Neural cell (in vitro differentiated cells): ENCODE results near the gene GALT. TPM values are rescaled to one million over a fixed set of nuclear protein-coding genes. Genes with fewer than 3 reads are reported as not detected.

Source experiments
- H2AFZ ChIP-seq: fragments of 200-600, 300-800 bp; sonication (generic), shearing (Covaris generic); 2 replicates; pipeline ENCODE4 v1.6.0; 2014; ENCODE audit warnings: low read depth, mild to moderate bottlenecking, antibody characterized with exemption, low read length, moderate library complexity
- H3F3A ChIP-seq: fragments of 200-600 bp; shearing (Covaris generic); 2 replicates; pipeline ENCODE4 v1.6.1; 2016; ENCODE audit warnings: mild to moderate bottlenecking, moderate library complexity, mixed read lengths, antibody characterized with exemption, low read length; ENCODE audit not compliant: insufficient read depth, poor library complexity, severe bottlenecking
- H3K27ac ChIP-seq: fragments of 200-600, 300-800 bp; sonication (generic), shearing (Covaris generic); 2 replicates; pipeline ENCODE4 v1.5.1; 2014; ENCODE audit warnings: mild to moderate bottlenecking, low read length, moderate library complexity
- H3K27me3 ChIP-seq: fragments of 300-800, 200-600 bp; sonication (generic), shearing (Covaris generic); 2 replicates; pipeline ENCODE4 v1.6.0; 2014; ENCODE audit warnings: mild to moderate bottlenecking, low read depth, low read length, moderate library complexity; ENCODE audit not compliant: insufficient read depth
- H3K36me3 ChIP-seq: fragments of 300-800, 200-600 bp; sonication (generic), shearing (Covaris generic); 2 replicates; pipeline ENCODE4 v1.5.1; 2014; ENCODE audit warnings: mild to moderate bottlenecking, antibody characterized with exemption, low read length, moderate library complexity; ENCODE audit not compliant: insufficient read depth
- H3K4me2 ChIP-seq: fragments of 300-800, 200-600 bp; sonication (generic), shearing (Covaris generic); 2 replicates; pipeline ENCODE4 v1.6.0; 2014; ENCODE audit warnings: mild to moderate bottlenecking, low read length
- H3K4me3 ChIP-seq: fragments of 300-800, 200-600 bp; sonication (generic), shearing (Covaris generic); 2 replicates; pipeline ENCODE4 v1.5.1; 2014; ENCODE audit warnings: mild to moderate bottlenecking, low read length, moderate library complexity
- H3K79me2 ChIP-seq: fragments of 200-600 bp; shearing (Covaris generic); replicated peaks from 2 replicates; pipeline ENCODE4 v1.6.0; 2014; ENCODE audit warnings: mild to moderate bottlenecking, low read length, moderate library complexity; ENCODE audit not compliant: insufficient read depth
- H3K9ac ChIP-seq: fragments of 300-800, 200-600 bp; sonication (generic), shearing (Covaris generic); 2 replicates; pipeline ENCODE4 v1.6.1; 2016; ENCODE audit warnings: mild to moderate bottlenecking, low read length, mixed read lengths
- H3K9me2 ChIP-seq: fragments of 200-600 bp; shearing (Covaris generic); 2 replicates; pipeline ENCODE4 v1.6.1; 2016; ENCODE audit warnings: mild to moderate bottlenecking, low read length, mixed read lengths; ENCODE audit not compliant: insufficient read depth
- H3K9me3 ChIP-seq: fragments of 200-600, 300-800 bp; sonication (generic), shearing (Covaris generic); 2 replicates; pipeline ENCODE4 v1.6.1; 2016; ENCODE audit warnings: mild to moderate bottlenecking, mixed run types, low read length, moderate library complexity, mixed read lengths
- H4K20me1 ChIP-seq: fragments of 200-600 bp; shearing (Covaris generic); 2 replicates; pipeline ENCODE4 v1.6.1; 2016; ENCODE audit warnings: mild to moderate bottlenecking, mixed run types; ENCODE audit not compliant: insufficient read depth
- EP300 ChIP-seq: fragments of 450-650 bp; conservative IDR thresholded peaks from 2 replicates; pipeline ENCODE4 v1.6.1; 2014; ENCODE audit warnings: antibody characterized with exemption, mild to moderate bottlenecking, moderate library complexity; ENCODE audit not compliant: poor library complexity, severe bottlenecking
- EZH2 ChIP-seq: fragments of 200-600, 300-800 bp; shearing (Covaris generic), sonication (generic); IDR thresholded peaks from 2 replicates; pipeline ENCODE4 v1.6.1; 2014; ENCODE audit warnings: antibody characterized with exemption, low read length, borderline replicate concordance, mild to moderate bottlenecking; ENCODE audit not compliant: insufficient read depth, poor library complexity, severe bottlenecking
- MXI1 ChIP-seq: fragments of 450-650 bp; conservative IDR thresholded peaks from 2 replicates; pipeline ENCODE4 v1.6.1; 2014; ENCODE audit warnings: antibody characterized with exemption, mild to moderate bottlenecking; ENCODE audit not compliant: poor library complexity, severe bottlenecking
- POLR2AphosphoS5 ChIP-seq: IDR thresholded peaks from 2 replicates; pipeline ENCODE4 v1.6.1; 2012
- RAD21 ChIP-seq: fragments of 450-650 bp; conservative IDR thresholded peaks from 2 replicates; pipeline ENCODE4 v1.6.1; 2014; ENCODE audit warnings: antibody characterized with exemption, mild to moderate bottlenecking, moderate library complexity
- REST ChIP-seq: IDR thresholded peaks from 2 replicates; pipeline ENCODE4 v1.6.1; 2012; ENCODE audit warnings: borderline replicate concordance
- SMC3 ChIP-seq: fragments of 450-650 bp; conservative IDR thresholded peaks from 2 replicates; pipeline ENCODE4 v1.6.1; 2014; ENCODE audit warnings: antibody characterized with exemption, mild to moderate bottlenecking, moderate library complexity; ENCODE audit not compliant: poor library complexity
- TAF1 ChIP-seq: IDR thresholded peaks from 2 replicates; pipeline ENCODE4 v1.6.1; 2012; ENCODE audit warnings: low read depth
- polyA plus RNA-seq: library from polyadenylated mRNA; depleted of rRNA; stranded (reverse); fragments of >200 nt; gene quantifications from 2 replicates; pipeline ENCODE4 v1.2.3, GENCODE V29; 2014
- TF ChIP-seq, protein P1 (sequence below): fragments of 450-650 bp; IDR thresholded peaks from 2 replicates; pipeline ENCODE4 v1.5.1; 2014; ENCODE audit warnings: antibody characterized with exemption, mild to moderate bottlenecking, moderate library complexity; ENCODE audit not compliant: poor library complexity, severe bottlenecking

Gene GALT
- polyA plus RNA-seq, 1 donor from 2014 or later, result 116 TPM

- Histone ChIP-seq H3K36me3 (no peaks in the 10 kb centered on the region), H3K9ac (peak overlapping the region; percentile 90), H3K9me2 (no peaks in the 10 kb centered on the region), H3K27ac (peak overlapping the region; percentile 89), H4K20me1 (no peaks in the 10 kb centered on the region), H2AFZ (no peak overlapping the region), H3K4me2 (peak overlapping the region; percentile 95), H3K9me3 (no peaks in the 10 kb centered on the region), H3K79me2 (no peaks in the 10 kb centered on the region), H3K4me3 (peak overlapping the region; percentile 84), H3F3A (no peaks in the 10 kb centered on the region), H3K27me3 (no peaks in the 10 kb centered on the region)
- TF ChIP-seq RAD21 (no peak), SMC3 (no peak), REST (no peak), EP300 (no peak), EZH2 (no peak), TAF1 (no peak), MXI1 (no peak), POLR2AphosphoS5 (no peak)
- TF ChIP-seq, protein P1, sequence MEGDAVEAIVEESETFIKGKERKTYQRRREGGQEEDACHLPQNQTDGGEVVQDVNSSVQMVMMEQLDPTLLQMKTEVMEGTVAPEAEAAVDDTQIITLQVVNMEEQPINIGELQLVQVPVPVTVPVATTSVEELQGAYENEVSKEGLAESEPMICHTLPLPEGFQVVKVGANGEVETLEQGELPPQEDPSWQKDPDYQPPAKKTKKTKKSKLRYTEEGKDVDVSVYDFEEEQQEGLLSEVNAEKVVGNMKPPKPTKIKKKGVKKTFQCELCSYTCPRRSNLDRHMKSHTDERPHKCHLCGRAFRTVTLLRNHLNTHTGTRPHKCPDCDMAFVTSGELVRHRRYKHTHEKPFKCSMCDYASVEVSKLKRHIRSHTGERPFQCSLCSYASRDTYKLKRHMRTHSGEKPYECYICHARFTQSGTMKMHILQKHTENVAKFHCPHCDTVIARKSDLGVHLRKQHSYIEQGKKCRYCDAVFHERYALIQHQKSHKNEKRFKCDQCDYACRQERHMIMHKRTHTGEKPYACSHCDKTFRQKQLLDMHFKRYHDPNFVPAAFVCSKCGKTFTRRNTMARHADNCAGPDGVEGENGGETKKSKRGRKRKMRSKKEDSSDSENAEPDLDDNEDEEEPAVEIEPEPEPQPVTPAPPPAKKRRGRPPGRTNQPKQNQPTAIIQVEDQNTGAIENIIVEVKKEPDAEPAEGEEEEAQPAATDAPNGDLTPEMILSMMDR, result no peak
Measured at GRCh38 chr9:34647651-34648050, 1.2 kb downstream of the GALT start.

DNA sequence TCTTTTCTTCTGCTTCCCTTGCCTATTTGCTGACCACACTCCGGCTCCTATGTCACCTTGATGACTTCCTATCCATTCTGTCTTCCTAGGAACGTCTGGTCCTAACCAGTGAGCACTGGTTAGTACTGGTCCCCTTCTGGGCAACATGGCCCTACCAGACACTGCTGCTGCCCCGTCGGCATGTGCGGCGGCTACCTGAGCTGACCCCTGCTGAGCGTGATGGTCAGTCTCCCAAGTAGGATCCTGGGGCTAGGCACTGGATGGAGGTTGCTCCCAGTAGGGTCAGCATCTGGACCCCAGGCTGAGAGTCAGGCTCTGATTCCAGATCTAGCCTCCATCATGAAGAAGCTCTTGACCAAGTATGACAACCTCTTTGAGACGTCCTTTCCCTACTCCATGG, 2.2 kb downstream of the GALT start:
- Histone ChIP-seq H3K9me3 (no peaks in the 10 kb centered on the region), H4K20me1 (no peaks in the 10 kb centered on the region), H3K4me3 (no peak overlapping the region), H3K27ac (no peak overlapping the region), H3K27me3 (no peaks in the 10 kb centered on the region), H3K4me2 (no peak overlapping the region), H3F3A (no peaks in the 10 kb centered on the region), H3K9me2 (no peaks in the 10 kb centered on the region), H3K9ac (no peak overlapping the region), H2AFZ (no peak overlapping the region), H3K79me2 (no peaks in the 10 kb centered on the region), H3K36me3 (no peaks in the 10 kb centered on the region)
- TF ChIP-seq REST, result no peak
